Endothelial cell of umbilical vein (primary cell): Measurements from ENCODE around the gene RHOH. TPM values are rescaled to one million over a fixed set of nuclear protein-coding genes. Genes with fewer than 3 reads are reported as not detected.

Source experiments
- BruUV-seq: library from RNA; stranded (reverse); fragments of 400-500 nt; replicated peaks from 2 replicates; lab custom pipeline; 2021; lab: Mats Ljungman, UMichigan
- CTCF ChIA-PET: fragments of 300-600, 350-600 bp; sonication (Branson Sonifier 250); formaldehyde crosslinking; loops from one replicate; lab custom pipeline; 2021; ENCODE audit warnings: antibody characterized with exemption, inconsistent platforms; lab: Charles Lee
- POLR2A ChIA-PET: fragments of 300-600, 350-600 bp; sonication (Branson Sonifier 250); formaldehyde crosslinking; loops from one replicate; lab custom pipeline; 2021; ENCODE audit warnings: antibody characterized with exemption, inconsistent platforms; lab: Charles Lee
- DNase-seq: peaks from one replicate; pipeline ENCODE4 v3.0.0-alpha.2; 2011; ENCODE audit warnings: low read depth, low spot score
- FAIRE-seq: peaks from 2 replicates; lab custom pipeline; 2011; peaks lifted over from hg19 to GRCh38; lab: Jason Lieb, UNC
- H2AFZ ChIP-seq: 2 replicates; pipeline ENCODE4 v1.6.0; 2012; ENCODE audit warnings: low read depth, low read length, control low read depth, inconsistent platforms
- H3K27ac ChIP-seq: 2 replicates; pipeline ENCODE4 v1.5.1; 2011; ENCODE audit warnings: low read depth, mild to moderate bottlenecking, control low read depth, low read length, moderate library complexity; ENCODE audit not compliant: insufficient read depth
- H3K27me3 ChIP-seq, 2 experiments: 2 replicates each; pipeline versions ENCODE4 v1.6.0 to v1.6.1; 2011; ENCODE audit warnings: low read length in 2 of 2, mixed read lengths in 1 of 2; ENCODE audit not compliant: control insufficient read depth in 2 of 2, insufficient read depth in 2 of 2
- H3K36me3 ChIP-seq, 2 experiments: 2 replicates in 1 of 2; 3 replicates in 1 of 2; pipeline ENCODE4 v1.5.1; 2011; ENCODE audit warnings: low read length in 2 of 2, mild to moderate bottlenecking in 1 of 2, moderate library complexity in 1 of 2; ENCODE audit not compliant: control insufficient read depth in 2 of 2, insufficient read depth in 2 of 2; ENCODE audit errors: extremely low read depth in 1 of 2
- H3K4me1 ChIP-seq: 3 replicates; pipeline ENCODE4 v1.5.1; 2011; ENCODE audit warnings: mild to moderate bottlenecking, low read length; ENCODE audit not compliant: control insufficient read depth, insufficient read depth; ENCODE audit errors: extremely low read depth
- H3K4me2 ChIP-seq: 2 replicates; pipeline ENCODE4 v1.6.1; 2011; ENCODE audit warnings: low read length, control low read depth, mixed read lengths; ENCODE audit not compliant: insufficient read depth
- H3K4me3 ChIP-seq, 3 experiments: fragments of 200-600 bp in 1 of 3; sonication (generic), shearing (Covaris generic) in 1 of 3; replicated peaks in 1 of 3; 2 replicates each; pipeline ENCODE4 v1.5.1; 2011 to 2016; ENCODE audit warnings: control low read depth in 3 of 3, low read length in 3 of 3, mild to moderate bottlenecking in 2 of 3, inconsistent platforms in 1 of 3, low read depth in 1 of 3, moderate library complexity in 1 of 3; ENCODE audit not compliant: insufficient read depth in 1 of 3
- H3K79me2 ChIP-seq: 2 replicates; pipeline ENCODE4 v1.6.0; 2012; ENCODE audit warnings: low read length, inconsistent platforms; ENCODE audit not compliant: control insufficient read depth, insufficient read depth
- H3K9ac ChIP-seq: replicated peaks from 2 replicates; pipeline ENCODE3; 2011; ENCODE audit warnings: low read length, control low read depth; ENCODE audit not compliant: insufficient read depth; ENCODE audit errors: extremely low read depth
- H3K9me1 ChIP-seq: replicated peaks from 3 replicates; pipeline ENCODE4 v1.6.0; 2011; ENCODE audit warnings: mild to moderate bottlenecking, low read length; ENCODE audit not compliant: control insufficient read depth, insufficient read depth; ENCODE audit errors: extremely low read depth
- H3K9me3 ChIP-seq: replicated peaks from 2 replicates; pipeline ENCODE4 v1.5.1; 2012; ENCODE audit warnings: low read length, inconsistent platforms; ENCODE audit not compliant: control insufficient read depth, insufficient read depth
- H4K20me1 ChIP-seq: replicated peaks from 2 replicates; pipeline ENCODE3; 2011; ENCODE audit warnings: mild to moderate bottlenecking, low read length; ENCODE audit not compliant: control insufficient read depth, insufficient read depth; ENCODE audit errors: extremely low read depth
- EZH2 ChIP-seq: IDR thresholded peaks from 2 replicates; pipeline ENCODE4 v1.6.1; 2012; ENCODE audit warnings: borderline replicate concordance, low read depth, mild to moderate bottlenecking, moderate library complexity, low read length, inconsistent platforms; ENCODE audit not compliant: severe bottlenecking
- FOS ChIP-seq: IDR thresholded peaks from 2 replicates; pipeline ENCODE4 v1.6.1; 2011; ENCODE audit warnings: mild to moderate bottlenecking, low read length, moderate library complexity, borderline replicate concordance; ENCODE audit not compliant: insufficient read depth
- GATA2 ChIP-seq: IDR thresholded peaks from 2 replicates; pipeline ENCODE4 v1.7.0; 2011; ENCODE audit warnings: low read depth, mild to moderate bottlenecking, moderate library complexity, mixed read lengths, low read length; ENCODE audit not compliant: insufficient read length, insufficient read depth
- JUN ChIP-seq: IDR thresholded peaks from 2 replicates; pipeline ENCODE4 v1.6.1; 2011; ENCODE audit warnings: borderline replicate concordance, low read depth; ENCODE audit not compliant: insufficient read length, insufficient read depth
- MAX ChIP-seq: IDR thresholded peaks from 2 replicates; pipeline ENCODE4 v1.6.1; 2011; ENCODE audit not compliant: insufficient read depth, insufficient read length
- POLR2A ChIP-seq: IDR thresholded peaks from 2 replicates; pipeline ENCODE4 v1.6.1; 2012; ENCODE audit warnings: low read depth, mild to moderate bottlenecking, control low read depth, low read length
- POLR2AphosphoS5 ChIP-seq: IDR thresholded peaks from 2 replicates; pipeline ENCODE4 v1.6.1; 2012; ENCODE audit warnings: low read depth, mild to moderate bottlenecking, control low read depth, low read length, moderate library complexity; ENCODE audit not compliant: insufficient read depth
- dilution Hi-C: fragments of 300-500 bp; cut with MboI; formaldehyde crosslinking; loops from one replicate; pipeline ENCODE4 v1.15.0; 2019; ENCODE audit warnings: low sequenced_read_pairs; ENCODE audit not compliant: extremely low pct_ligation_motif_present
- intact Hi-C: fragments of 100-400 bp; cut with micrococcal nuclease; formaldehyde crosslinking; loops from one replicate; pipeline ENCODE4 v1.10.0; 2022
- polyA plus RNA-seq, 4 experiments: library from polyadenylated mRNA; depleted of rRNA in 3 of 4; stranded (reverse) in 3 of 4; unstranded in 1 of 4; fragments of >200 nt; gene quantifications; 2 replicates each; pipeline versions ENCODE4 v1.2.1 to v1.2.3, GENCODE V29; 2011 to 2012; ENCODE audit warnings: missing spikeins in 1 of 4
- total RNA-seq: library from RNA; stranded (reverse); gene quantifications from 2 replicates; pipeline ENCODE4 v1.2.3, GENCODE V29; 2021

The RHOH gene
- total and polyA plus RNA-seq, 2 donors (not counting 3 experiments of a cell fraction or from before 2014, with no cell fraction given): not detected

DNA sequence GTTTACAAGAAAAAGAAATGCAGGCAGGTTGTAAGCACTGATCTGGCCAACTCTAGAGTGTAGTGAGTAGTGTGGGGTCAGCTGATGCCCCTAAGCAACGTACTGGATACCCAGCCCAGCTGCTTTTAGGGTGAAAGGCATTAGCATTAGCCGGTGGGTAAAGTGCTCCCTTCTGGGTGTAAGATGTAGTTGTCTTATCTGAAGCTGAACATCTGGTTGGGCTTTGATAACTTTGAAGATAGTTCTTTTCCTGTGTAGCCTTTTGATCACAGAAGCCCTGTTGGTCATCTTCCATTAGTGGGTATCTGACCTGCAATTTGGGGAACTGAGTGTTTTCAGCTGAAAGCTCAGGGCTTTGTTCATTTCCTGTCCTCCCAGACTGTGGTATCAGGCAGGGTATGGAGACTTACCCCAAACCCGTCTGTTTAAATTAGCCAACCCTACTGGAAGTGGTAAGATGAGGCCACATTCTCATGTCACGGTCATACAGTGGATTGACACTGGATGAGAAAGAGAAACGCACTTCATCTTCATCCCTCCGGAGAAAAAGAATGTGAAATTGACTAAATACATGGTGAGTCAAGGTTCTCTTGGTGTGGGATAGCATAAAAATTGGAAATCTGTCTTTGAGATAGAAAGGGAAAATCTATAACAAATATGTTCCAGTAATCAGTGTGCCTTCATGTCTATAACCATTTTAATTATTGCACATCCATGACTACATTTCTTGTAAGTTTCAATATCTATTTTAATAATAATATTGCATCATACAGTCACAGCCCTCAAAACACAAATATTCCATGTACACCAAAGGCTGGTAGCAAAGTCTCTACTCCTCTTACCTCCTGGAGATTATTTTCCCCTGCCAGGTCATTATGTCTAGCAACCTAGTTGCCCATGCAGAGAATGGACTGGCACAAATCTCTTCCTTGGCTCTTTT is 8.7 kb downstream of the RHOH start:
- no peak for TF ChIP-seq EZH2
- TF ChIP-seq POLR2A: no peak
- no peak for TF ChIP-seq MAX
- TF ChIP-seq GATA2: no peak
- no peak for TF ChIP-seq FOS
- no peak for TF ChIP-seq JUN
- TF ChIP-seq POLR2AphosphoS5: no peak
- H2AFZ ChIP-seq: no peak overlapping the region
- no peaks in the 10 kb centered on the region for H4K20me1 ChIP-seq
- H3K4me2 ChIP-seq: no peak overlapping the region
- H3K9ac ChIP-seq: no peak overlapping the region
- no peak for DNase-seq
- no peak overlapping the region for H3K27ac ChIP-seq
- H3K36me3 ChIP-seq: no peaks in the 10 kb centered on the region
- no peak overlapping the region for H3K4me3 ChIP-seq
- ChIA-PET CTCF (interaction anchor here (0.8 kb wide), 1 partner anchor 26 kb away, joined by 3 read pairs; no protein-coding TSS in a partner anchor), POLR2A (no interaction called here)
- H3K9me3 ChIP-seq: no peaks in the 10 kb centered on the region
- H3K9me1 ChIP-seq: no peaks in the 10 kb centered on the region
- no peak for FAIRE-seq
- no peaks in the 10 kb centered on the region for H3K27me3 ChIP-seq
- no TSS peak for BruUV-seq
- no peaks in the 10 kb centered on the region for H3K4me1 ChIP-seq
- intact Hi-C loops: no loop called here
- H3K79me2 ChIP-seq: no peaks in the 10 kb centered on the region
- dilution Hi-C loops: no loop called here
